Nephron (organoid): ENCODE results near the gene RPN1.

Source experiments
- H3K27ac Mint-ChIP-seq, 3 experiments: 2 replicates each; pipeline ENCODE4 v1.8.0; 2020; ENCODE audit warnings: mixed read lengths in 3 of 3, mild to moderate bottlenecking in 2 of 3, moderate library complexity in 1 of 3
- H3K27me3 Mint-ChIP-seq: 2 replicates; pipeline ENCODE4 v1.8.0; 2021; ENCODE audit warnings: low read depth, mild to moderate bottlenecking, moderate library complexity, mixed read lengths
- H3K36me3 Mint-ChIP-seq: 2 replicates; pipeline ENCODE4 v1.8.0; 2020; ENCODE audit warnings: low read depth, mixed read lengths
- H3K4me1 Mint-ChIP-seq: 2 replicates; pipeline ENCODE4 v1.8.0; 2020; ENCODE audit warnings: mixed read lengths
- H3K4me3 Mint-ChIP-seq, 3 experiments: 2 replicates each; pipeline ENCODE4 v1.8.0; 2020; ENCODE audit warnings: mild to moderate bottlenecking in 3 of 3, mixed read lengths in 3 of 3, moderate library complexity in 2 of 3
- H3K9me3 Mint-ChIP-seq: 2 replicates; pipeline ENCODE4 v1.8.0; 2020; ENCODE audit warnings: mixed read lengths
- CTCF ChIP-seq, 3 experiments: fragments of 200-600 bp; sonication (generic); IDR thresholded peaks; one replicate each; pipeline ENCODE4 v1.5.0; 2021; ENCODE audit warnings: antibody characterized with exemption in 3 of 3; ENCODE audit not compliant: unreplicated experiment in 3 of 3

RPN1 gene

GRCh38 chr3:128634075-128634611 is 16.5 kb downstream of the RPN1 start:
- no peaks in the 10 kb centered on the region for H3K4me1 Mint-ChIP-seq
- no peak overlapping the region for H3K4me3 Mint-ChIP-seq
- no peaks in the 10 kb centered on the region for H3K27me3 Mint-ChIP-seq
- H3K27ac Mint-ChIP-seq = no peak overlapping the region
- no peaks in the 10 kb centered on the region for H3K9me3 Mint-ChIP-seq
- no peak for TF ChIP-seq CTCF (IDR thresholded peaks at IDR 0.05; ENCODE audit: unreplicated experiment in 3 of 3)
- peaks cover 49% of the 10 kb centered on the region for H3K36me3 Mint-ChIP-seq

- no peak for TF ChIP-seq CTCF (IDR thresholded peaks at IDR 0.05; ENCODE audit: unreplicated experiment in 3 of 3)
- H3K27ac Mint-ChIP-seq = no peak overlapping the region
- H3K4me1 Mint-ChIP-seq = no peaks in the 10 kb centered on the region
- H3K9me3 Mint-ChIP-seq = no peaks in the 10 kb centered on the region
- H3K27me3 Mint-ChIP-seq = no peaks in the 10 kb centered on the region
- H3K36me3 Mint-ChIP-seq = peaks cover 53% of the 10 kb centered on the region
- H3K4me3 Mint-ChIP-seq = no peak overlapping the region
Observed at GRCh38 chr3:128632301-128632700, 18.3 kb downstream of the RPN1 start.

GRCh38 chr3:128629936-128630335 is 20.7 kb downstream of the RPN1 start:
- no peaks in the 10 kb centered on the region for H3K4me1 Mint-ChIP-seq
- H3K4me3 Mint-ChIP-seq = no peak overlapping the region
- no peaks in the 10 kb centered on the region for H3K9me3 Mint-ChIP-seq
- peaks cover 68% of the 10 kb centered on the region for H3K36me3 Mint-ChIP-seq
- no peak overlapping the region for H3K27ac Mint-ChIP-seq
- TF ChIP-seq CTCF (IDR thresholded peaks at IDR 0.05; ENCODE audit: unreplicated experiment in 3 of 3) = no peak
- H3K27me3 Mint-ChIP-seq = no peaks in the 10 kb centered on the region

GRCh38 chr3:128625409-128625945 is 25.1 kb downstream of the RPN1 start:
- no peak for TF ChIP-seq CTCF (IDR thresholded peaks at IDR 0.05; ENCODE audit: unreplicated experiment in 3 of 3)
- H3K9me3 Mint-ChIP-seq = no peaks in the 10 kb centered on the region
- H3K4me3 Mint-ChIP-seq = no peak overlapping the region
- H3K27me3 Mint-ChIP-seq = no peaks in the 10 kb centered on the region
- H3K36me3 Mint-ChIP-seq = peaks cover 78% of the 10 kb centered on the region
- H3K27ac Mint-ChIP-seq = peak overlapping the region in 2 of 3 experiments; percentile 59 to 96
- H3K4me1 Mint-ChIP-seq = no peaks in the 10 kb centered on the region

GRCh38 chr3:128624526-128625138 is 26.0 kb downstream of the RPN1 start:
- TF ChIP-seq CTCF (IDR thresholded peaks at IDR 0.05; ENCODE audit: unreplicated experiment in 3 of 3) = no peak
- Mint-ChIP-seq H3K27me3 (no peaks in the 10 kb centered on the region), H3K27ac (peak overlapping the region; percentile 64 to 96 (median 89)), H3K4me3 (peak overlapping the region in 1 of 3 experiments; percentile 5), H3K9me3 (no peaks in the 10 kb centered on the region), H3K36me3 (peaks cover 75% of the 10 kb centered on the region), H3K4me1 (peaks cover 2% of the 10 kb centered on the region)

- Mint-ChIP-seq H3K4me1 (peaks cover 10% of the 10 kb centered on the region), H3K9me3 (no peaks in the 10 kb centered on the region), H3K36me3 (peaks cover 78% of the 10 kb centered on the region), H3K27me3 (no peaks in the 10 kb centered on the region), H3K4me3 (no peak overlapping the region), H3K27ac (peak overlapping the region in 2 of 3 experiments; percentile 32 to 83)
- TF ChIP-seq CTCF (IDR thresholded peaks at IDR 0.05; ENCODE audit: unreplicated experiment in 3 of 3) = no peak
Observed at GRCh38 chr3:128623762-128624176, 26.8 kb downstream of the RPN1 start.
